SU-DHL-6 (cell line): ENCODE results near the gene BMP6.

Experiments
- EZH2phosphoT487 ChIP-seq: fragments of 200-600 bp; sonication (generic), shearing (Covaris generic); conservative IDR thresholded peaks from 2 replicates; pipeline ENCODE4 v1.6.1; 2018; ENCODE audit warnings: mild to moderate bottlenecking, antibody characterized with exemption, low read length, moderate library complexity, mixed read lengths
- TF ChIP-seq, protein P1 (sequence below): fragments of 200-600 bp; sonication (generic); IDR thresholded peaks from one replicate; pipeline ENCODE4 v1.5.1; 2017; ENCODE audit warnings: antibody characterized with exemption, mild to moderate bottlenecking, low read length, moderate library complexity; ENCODE audit not compliant: insufficient read depth, poor library complexity, severe bottlenecking

DNA sequence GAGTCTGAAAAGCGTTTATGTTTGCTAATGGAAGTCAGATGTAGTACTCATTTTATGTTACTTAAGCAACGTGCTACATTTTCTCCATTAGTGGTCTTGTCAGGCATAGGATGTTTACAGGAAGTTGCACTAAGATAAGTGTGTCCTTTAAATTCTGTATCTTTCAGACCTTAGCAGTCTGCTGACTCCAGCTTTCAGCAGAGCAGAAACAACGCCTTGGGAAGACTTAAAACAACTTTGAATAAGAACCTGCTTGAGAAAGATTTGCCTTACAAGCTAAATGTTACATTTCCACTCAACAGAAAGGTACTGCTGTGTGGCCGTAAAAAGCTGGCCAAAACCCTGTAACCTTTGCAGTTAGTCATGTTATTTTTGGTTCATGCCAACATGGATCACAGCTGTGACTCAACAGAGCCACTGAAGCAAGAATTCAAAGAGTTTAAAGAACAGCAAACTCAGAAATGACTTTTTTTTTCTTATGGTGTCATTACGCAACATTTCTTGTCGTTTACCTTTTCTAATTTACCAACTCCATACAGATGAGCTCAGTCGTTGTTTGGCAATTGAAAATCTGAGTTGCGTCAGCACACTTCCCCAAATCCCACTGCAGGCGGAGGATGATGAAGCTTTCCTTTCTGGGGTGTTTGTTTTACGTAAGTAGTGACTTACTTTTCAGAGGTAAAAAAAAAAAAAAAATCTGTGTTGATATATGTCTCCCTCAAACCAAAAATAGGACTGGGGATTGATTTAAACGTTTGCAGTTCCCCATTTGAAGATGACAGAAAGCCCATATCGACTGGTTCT, 27.9 kb upstream of the BMP6 start:
- TF ChIP-seq, protein P1, sequence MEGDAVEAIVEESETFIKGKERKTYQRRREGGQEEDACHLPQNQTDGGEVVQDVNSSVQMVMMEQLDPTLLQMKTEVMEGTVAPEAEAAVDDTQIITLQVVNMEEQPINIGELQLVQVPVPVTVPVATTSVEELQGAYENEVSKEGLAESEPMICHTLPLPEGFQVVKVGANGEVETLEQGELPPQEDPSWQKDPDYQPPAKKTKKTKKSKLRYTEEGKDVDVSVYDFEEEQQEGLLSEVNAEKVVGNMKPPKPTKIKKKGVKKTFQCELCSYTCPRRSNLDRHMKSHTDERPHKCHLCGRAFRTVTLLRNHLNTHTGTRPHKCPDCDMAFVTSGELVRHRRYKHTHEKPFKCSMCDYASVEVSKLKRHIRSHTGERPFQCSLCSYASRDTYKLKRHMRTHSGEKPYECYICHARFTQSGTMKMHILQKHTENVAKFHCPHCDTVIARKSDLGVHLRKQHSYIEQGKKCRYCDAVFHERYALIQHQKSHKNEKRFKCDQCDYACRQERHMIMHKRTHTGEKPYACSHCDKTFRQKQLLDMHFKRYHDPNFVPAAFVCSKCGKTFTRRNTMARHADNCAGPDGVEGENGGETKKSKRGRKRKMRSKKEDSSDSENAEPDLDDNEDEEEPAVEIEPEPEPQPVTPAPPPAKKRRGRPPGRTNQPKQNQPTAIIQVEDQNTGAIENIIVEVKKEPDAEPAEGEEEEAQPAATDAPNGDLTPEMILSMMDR = no peak
- TF ChIP-seq EZH2phosphoT487 = no peak
